ENCODE measurements around the gene PAX8.

GRCh38 chr2:113248997-113249770 lies 29.5 kb downstream of the PAX8 start:
- TF ChIP-seq CTCF (conservative IDR thresholded peaks at IDR 0.05 in 1 of 2, IDR thresholded peaks at IDR 0.05 in 1 of 2; ENCODE audit: low read depth in 1 of 2, low read length in 2 of 2) (peak; percentile 95 to 96), EZH2 (IDR thresholded peaks at IDR 0.05; ENCODE audit: low read length, missing control alignments) (no peak)
